H9 (cell line): ENCODE measurements around the gene THSD7A. TPM values are rescaled to one million over a fixed set of nuclear protein-coding genes. Genes with fewer than 3 reads are reported as not detected.

ENCODE experiments used
- DNase-seq: peaks from one replicate; pipeline ENCODE4 v3.0.0-alpha.2; 2017
- H2AFZ ChIP-seq: one replicate; pipeline ENCODE4 v1.6.1; 2013; ENCODE audit warnings: mild to moderate bottlenecking, low read length, control low read depth, moderate library complexity
- H2AK5ac ChIP-seq: 2 replicates; pipeline ENCODE4 v1.6.1; 2013; ENCODE audit warnings: low read length, control low read depth, mixed read lengths; ENCODE audit not compliant: insufficient read length
- H2BK120ac ChIP-seq: one replicate; pipeline ENCODE4 v1.6.1; 2013; ENCODE audit warnings: low read depth, mild to moderate bottlenecking, low read length, control low read depth, inconsistent platforms; ENCODE audit not compliant: poor library complexity, severe bottlenecking
- H2BK12ac ChIP-seq: 2 replicates; pipeline ENCODE4 v1.6.1; 2013; ENCODE audit warnings: low read length, control low read depth, mixed read lengths, low read depth; ENCODE audit not compliant: insufficient read length
- H2BK15ac ChIP-seq: 2 replicates; pipeline ENCODE4 v1.6.1; 2013; ENCODE audit warnings: low read depth, low read length, control low read depth
- H2BK20ac ChIP-seq: one replicate; pipeline ENCODE4 v1.6.1; 2013; ENCODE audit warnings: low read depth, mild to moderate bottlenecking, low read length, control low read depth, inconsistent platforms; ENCODE audit not compliant: poor library complexity, severe bottlenecking
- H2BK5ac ChIP-seq: 2 replicates; pipeline ENCODE4 v1.6.1; 2013; ENCODE audit warnings: low read length, control low read depth, mixed read lengths; ENCODE audit not compliant: insufficient read length
- H3K14ac ChIP-seq: 2 replicates; pipeline ENCODE4 v1.6.1; 2013; ENCODE audit warnings: low read length, control low read depth; ENCODE audit not compliant: insufficient read depth
- H3K18ac ChIP-seq: 2 replicates; pipeline ENCODE4 v1.6.1; 2013; ENCODE audit warnings: low read depth, mild to moderate bottlenecking, mixed read lengths, low read length, control low read depth; ENCODE audit not compliant: insufficient read length
- H3K23ac ChIP-seq: 2 replicates; pipeline ENCODE4 v1.6.1; 2013; ENCODE audit warnings: low read length, control low read depth, mixed read lengths, low read depth; ENCODE audit not compliant: insufficient read length
- H3K23me2 ChIP-seq: 2 replicates; pipeline ENCODE4 v1.6.1; 2013; ENCODE audit warnings: low read depth, mild to moderate bottlenecking, mixed read lengths, low read length, control low read depth; ENCODE audit not compliant: insufficient read length, poor library complexity, severe bottlenecking
- H3K27ac ChIP-seq: 2 replicates; pipeline ENCODE4 v1.5.1; 2013; ENCODE audit warnings: low read length, control low read depth, mixed read lengths, low read depth; ENCODE audit not compliant: insufficient read length
- H3K27me3 ChIP-seq: 2 replicates; pipeline ENCODE4 v1.6.1; 2013; ENCODE audit warnings: low read length, control low read depth, inconsistent platforms; ENCODE audit not compliant: insufficient read depth
- H3K4ac ChIP-seq: 2 replicates; pipeline ENCODE4 v1.6.1; 2013; ENCODE audit warnings: low read depth, mild to moderate bottlenecking, control low read depth, inconsistent platforms, low read length, moderate library complexity
- H3K4me1 ChIP-seq: 2 replicates; pipeline ENCODE4 v1.6.1; 2013; ENCODE audit warnings: low read length, control low read depth, inconsistent platforms; ENCODE audit not compliant: insufficient read depth
- H3K4me2 ChIP-seq: 2 replicates; pipeline ENCODE4 v1.6.1; 2013; ENCODE audit warnings: low read length, control low read depth, mixed read lengths; ENCODE audit not compliant: insufficient read length, insufficient read depth
- H3K56ac ChIP-seq: 2 replicates; pipeline ENCODE4 v1.6.1; 2013; ENCODE audit warnings: low read depth, mild to moderate bottlenecking, mixed read lengths, low read length, control low read depth; ENCODE audit not compliant: insufficient read length
- H3K79me1 ChIP-seq: 2 replicates; pipeline ENCODE4 v1.6.1; 2013; ENCODE audit warnings: low read depth, mild to moderate bottlenecking, moderate library complexity, low read length, control low read depth, inconsistent platforms; ENCODE audit not compliant: insufficient read depth, poor library complexity, severe bottlenecking
- H3K79me2 ChIP-seq: 2 replicates; pipeline ENCODE4 v1.6.1; 2013; ENCODE audit warnings: low read length, control low read depth, inconsistent platforms; ENCODE audit not compliant: insufficient read depth
- H3K9ac ChIP-seq: 2 replicates; pipeline ENCODE4 v1.6.1; 2013; ENCODE audit warnings: low read length, control low read depth, mixed read lengths; ENCODE audit not compliant: insufficient read length; ENCODE audit errors: extremely low read depth
- H3K9me3 ChIP-seq: one replicate; pipeline ENCODE4 v1.6.1; 2013; ENCODE audit warnings: low read depth, low read length, inconsistent platforms; ENCODE audit not compliant: control insufficient read depth
- H3T11ph ChIP-seq: one replicate; pipeline ENCODE4 v1.6.1; 2013; ENCODE audit warnings: mild to moderate bottlenecking, low read length, control low read depth, inconsistent platforms
- H4K20me1 ChIP-seq: one replicate; pipeline ENCODE4 v1.6.1; 2013; ENCODE audit not compliant: control insufficient read depth, insufficient read length, insufficient read depth
- H4K5ac ChIP-seq: 2 replicates; pipeline ENCODE4 v1.6.1; 2013; ENCODE audit warnings: low read depth, mild to moderate bottlenecking, mixed read lengths, low read length, control low read depth; ENCODE audit not compliant: insufficient read length
- H4K8ac ChIP-seq: replicated peaks from 2 replicates; pipeline ENCODE4 v1.6.1; 2013; ENCODE audit warnings: low read length, control low read depth, mixed read lengths, low read depth; ENCODE audit not compliant: insufficient read length
- H4K91ac ChIP-seq: 2 replicates; pipeline ENCODE4 v1.6.1; 2013; ENCODE audit warnings: low read depth, mild to moderate bottlenecking, moderate library complexity, mixed read lengths, low read length, control low read depth; ENCODE audit not compliant: insufficient read length
- H3K27ac Mint-ChIP-seq, 3 experiments: 2 replicates in 2 of 3; 3 replicates in 1 of 3; pipeline ENCODE4 v1.8.0; 2020 to 2021; ENCODE audit warnings: mixed read lengths in 3 of 3, mild to moderate bottlenecking in 1 of 3, moderate library complexity in 1 of 3
- H3K27me3 Mint-ChIP-seq: 2 replicates; pipeline ENCODE4 v1.8.0; 2021; ENCODE audit warnings: low read depth, mild to moderate bottlenecking, moderate library complexity, mixed read lengths
- H3K36me3 Mint-ChIP-seq, 3 experiments: 2 replicates in 2 of 3; 3 replicates in 1 of 3; pipeline ENCODE4 v1.8.0; 2020 to 2021; ENCODE audit warnings: low read depth in 3 of 3, mixed read lengths in 3 of 3; ENCODE audit not compliant: insufficient read depth in 1 of 3
- H3K4me1 Mint-ChIP-seq, 2 experiments: 2 replicates each; pipeline ENCODE4 v1.8.0; 2020; ENCODE audit warnings: mixed read lengths in 2 of 2
- H3K4me3 Mint-ChIP-seq, 2 experiments: 2 replicates in 1 of 2; 3 replicates in 1 of 2; pipeline ENCODE4 v1.8.0; 2020 to 2021; ENCODE audit warnings: mild to moderate bottlenecking in 2 of 2, mixed read lengths in 2 of 2, moderate library complexity in 1 of 2
- H3K9me3 Mint-ChIP-seq, 2 experiments: 2 replicates in 1 of 2; 3 replicates in 1 of 2; pipeline ENCODE4 v1.8.0; 2020; ENCODE audit warnings: mild to moderate bottlenecking in 2 of 2, mixed read lengths in 2 of 2, moderate library complexity in 1 of 2
- CTCF ChIP-seq: fragments of 200-600 bp; sonication (generic); conservative IDR thresholded peaks from 3 replicates; pipeline ENCODE4 v1.8.0; 2021; ENCODE audit warnings: antibody characterized with exemption, mild to moderate bottlenecking
- WGBS: extraction: QIAGEN DNeasy Blood & Tissue Kit; methylation state at CpG from one replicate; pipeline ENCODE4 v1.1.7; 2013; ENCODE audit warnings: missing lambda C conversion rate, low lambda C conversion rate, mixed read lengths; ENCODE audit not compliant: insufficient read length; ENCODE audit errors: extremely low coverage; 5-methylcytosine and 5-hydroxymethylcytosine counted together
- total RNA-seq: library from RNA; stranded (reverse); gene quantifications from 2 replicates; pipeline ENCODE4 v1.2.1, GENCODE V29; 2021

THSD7A gene
- total RNA-seq, 1 experiment from 2014 or later: 0.42 TPM

- H4K5ac ChIP-seq: no peak overlapping the region
- H2AFZ ChIP-seq: no peak overlapping the region
- H3K4me3 Mint-ChIP-seq: no peak overlapping the region
- H3K9ac ChIP-seq: no peak overlapping the region
- H3K79me2 ChIP-seq: no peaks in the 10 kb centered on the region
- peaks cover 0 to 5% (median 0%) of the 10 kb centered on the region in 3 experiments; a peak in 1 of 7 replicates for H3K36me3 Mint-ChIP-seq
- no peak overlapping the region for H2BK5ac ChIP-seq
- H2BK12ac ChIP-seq: no peak overlapping the region
- no peak overlapping the region for H3T11ph ChIP-seq
- no peaks in the 10 kb centered on the region for H3K79me1 ChIP-seq
- H3K23ac ChIP-seq: no peak overlapping the region
- no peak for DNase-seq
- no CpG with 5 or more reads among the region's 1 CpG for WGBS
- H3K23me2 ChIP-seq: no peaks in the 10 kb centered on the region
- H3K9me3 ChIP-seq: no peaks in the 10 kb centered on the region
- H2AK5ac ChIP-seq: no peak overlapping the region
- no peaks in the 10 kb centered on the region for H3K27me3 ChIP-seq
- no peaks in the 10 kb centered on the region for H3K4me1 ChIP-seq
- no peaks in the 10 kb centered on the region for H3K4me1 Mint-ChIP-seq
- H2BK120ac ChIP-seq: no peak overlapping the region
- H2BK15ac ChIP-seq: no peak overlapping the region
- H3K56ac ChIP-seq: no peak overlapping the region
- H3K27ac Mint-ChIP-seq: no peak overlapping the region
- no peak overlapping the region for H3K18ac ChIP-seq
- peaks cover 0 to 5% of the 10 kb centered on the region in 2 experiments; a peak in 3 of 5 replicates for H3K9me3 Mint-ChIP-seq
- H2BK20ac ChIP-seq: no peak overlapping the region
- H3K4ac ChIP-seq: no peak overlapping the region
- TF ChIP-seq CTCF: no peak
- no peak overlapping the region for H4K8ac ChIP-seq
- no peak overlapping the region for H3K27ac ChIP-seq
- no peak overlapping the region for H3K4me2 ChIP-seq
- no peak overlapping the region for H4K91ac ChIP-seq
- H3K27me3 Mint-ChIP-seq: no peaks in the 10 kb centered on the region
- no peak overlapping the region for H3K14ac ChIP-seq
- no peaks in the 10 kb centered on the region for H4K20me1 ChIP-seq
Measured at GRCh38 chr7:11743548-11743947, 88.5 kb downstream of the THSD7A start.
